Forelimb muscle (tissue), 1 donor: ENCODE measurements around the gene TMOD4. TPM values are rescaled to one million over a fixed set of nuclear protein-coding genes. Genes with fewer than 3 reads are reported as not detected.
A peak's percentile ranks its signal among the peaks of the same experiment; 100 is the strongest.

Source experiments
- DNase-seq: peaks from one replicate; pipeline ENCODE4 v3.0.0-alpha.2; 2013; ENCODE audit warnings: low read depth
- polyA plus RNA-seq: library from polyadenylated mRNA; unstranded; fragments of 120-200 nt; gene quantifications from one replicate; pipeline ENCODE4 v1.2.1, GENCODE V29; 2013; ENCODE audit not compliant: insufficient read length

Gene TMOD4
- polyA plus RNA-seq, 1 donor: 43.2 TPM

GRCh38 chr1:151143057-151143435, 32.7 kb downstream of the TMOD4 start:
- no peak for DNase-seq

- DNase-seq: no peak
These were observed 33.2 kb downstream of the TMOD4 start for GRCh38 chr1:151142411-151143056.

- no peak for DNase-seq
These were observed 38.0 kb downstream of the TMOD4 start for GRCh38 chr1:151137789-151138188.

GRCh38 chr1:151135433-151136385, 40.1 kb downstream of the TMOD4 start:
- DNase-seq: no peak

- DNase-seq: no peak
These were observed 40.8 kb downstream of the TMOD4 start for GRCh38 chr1:151134991-151135390.

- DNase-seq: no peak
These were observed 41.4 kb downstream of the TMOD4 start for GRCh38 chr1:151134396-151134795.

GRCh38 chr1:151133018-151133806, 42.6 kb downstream of the TMOD4 start:
- DNase-seq: no peak

GRCh38 chr1:151132335-151133017, 43.3 kb downstream of the TMOD4 start:
- no peak for DNase-seq

- no peak for DNase-seq
These were observed 44.0 kb downstream of the TMOD4 start for GRCh38 chr1:151131701-151132334.

GRCh38 chr1:151130987-151131586, 44.7 kb downstream of the TMOD4 start:
- DNase-seq: peak; percentile 63

- DNase-seq: no peak
These were observed 47.0 kb downstream of the TMOD4 start for GRCh38 chr1:151128800-151129199.

GRCh38 chr1:151124763-151125403, 50.9 kb downstream of the TMOD4 start:
- DNase-seq: no peak

Other genes starting within 250 kb of the TMOD4 start
- 38.6 TPM for gene SETDB1, start 249.6 kb downstream of the TMOD4 start, polyA plus RNA-seq
- 65.9 TPM for gene CERS2, start 201.1 kb downstream of the TMOD4 start, polyA plus RNA-seq
- 2.5 TPM for gene ANXA9, start 193.7 kb downstream of the TMOD4 start, polyA plus RNA-seq
- 17.7 TPM for gene MINDY1, start 169.1 kb downstream of the TMOD4 start, polyA plus RNA-seq
- gene PRUNE1, start 167.5 kb downstream of the TMOD4 start, polyA plus RNA-seq: 25.1 TPM
- 0.70 TPM for gene BNIPL, start 139.4 kb downstream of the TMOD4 start, polyA plus RNA-seq
- 6.5 TPM for gene C1orf56, start 128.2 kb downstream of the TMOD4 start, polyA plus RNA-seq
- 53.3 TPM for gene CDC42SE1, start 116.4 kb downstream of the TMOD4 start, polyA plus RNA-seq
- gene MLLT11, start 115.6 kb downstream of the TMOD4 start, polyA plus RNA-seq: 10.4 TPM
- 5.2 TPM for gene GABPB2, start 105.2 kb downstream of the TMOD4 start, polyA plus RNA-seq
- gene SEMA6C, start 29.4 kb downstream of the TMOD4 start, polyA plus RNA-seq: 97.0 TPM
- 1.7 TPM for gene TNFAIP8L2, start 19.3 kb downstream of the TMOD4 start, polyA plus RNA-seq
- 12.2 TPM for gene LYSMD1, start 10.1 kb downstream of the TMOD4 start, polyA plus RNA-seq
- 40.0 TPM for gene SCNM1, start 9.8 kb downstream of the TMOD4 start, polyA plus RNA-seq
- gene VPS72, start 14.2 kb upstream of the TMOD4 start, polyA plus RNA-seq: 46.7 TPM
- gene PIP5K1A, start 22.6 kb upstream of the TMOD4 start, polyA plus RNA-seq: 36.6 TPM
- gene PSMD4, start 78.8 kb upstream of the TMOD4 start, polyA plus RNA-seq: 116 TPM
- gene ZNF687, start 106.3 kb upstream of the TMOD4 start, polyA plus RNA-seq: 11.9 TPM
- gene PI4KB, start 151.4 kb upstream of the TMOD4 start, polyA plus RNA-seq: 54.9 TPM
- 23.0 TPM for gene RFX5, start 171.3 kb upstream of the TMOD4 start, polyA plus RNA-seq
- 30.4 TPM for gene SELENBP1, start 196.7 kb upstream of the TMOD4 start, polyA plus RNA-seq
- 156 TPM for gene PSMB4, start 223.6 kb upstream of the TMOD4 start, polyA plus RNA-seq